ENCODE results near the gene DVL1.

DNA sequence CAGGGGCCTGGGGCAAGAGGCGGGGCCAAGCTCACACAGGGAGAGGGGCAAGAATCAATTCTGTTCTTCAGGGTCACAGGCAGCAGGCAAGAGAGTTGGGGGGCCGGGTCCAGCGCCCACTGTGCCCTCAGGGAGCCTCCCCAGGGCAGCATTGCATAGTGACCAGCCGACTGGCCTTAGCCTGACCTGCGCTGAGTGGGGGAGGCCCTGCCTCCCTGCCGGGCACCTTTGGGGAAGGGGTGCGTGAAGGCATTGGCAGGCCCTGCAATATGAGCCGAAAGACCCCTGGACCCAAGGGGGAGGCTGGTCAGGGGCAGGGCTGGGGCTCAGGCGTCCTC, 56.8 kb downstream of the DVL1 start:
- TF ChIP-seq, protein P1, sequence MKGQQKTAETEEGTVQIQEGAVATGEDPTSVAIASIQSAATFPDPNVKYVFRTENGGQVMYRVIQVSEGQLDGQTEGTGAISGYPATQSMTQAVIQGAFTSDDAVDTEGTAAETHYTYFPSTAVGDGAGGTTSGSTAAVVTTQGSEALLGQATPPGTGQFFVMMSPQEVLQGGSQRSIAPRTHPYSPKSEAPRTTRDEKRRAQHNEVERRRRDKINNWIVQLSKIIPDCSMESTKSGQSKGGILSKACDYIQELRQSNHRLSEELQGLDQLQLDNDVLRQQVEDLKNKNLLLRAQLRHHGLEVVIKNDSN (IDR thresholded peaks at IDR 0.05): no peak
- no peak for TF ChIP-seq RAD21 (IDR thresholded peaks at IDR 0.05; ENCODE audit: low read depth)
- no peak for TF ChIP-seq CEBPB (IDR thresholded peaks at IDR 0.05)
- TF ChIP-seq YY1 (IDR thresholded peaks at IDR 0.05; ENCODE audit: low read depth): no peak
- no peak for TF ChIP-seq TCF12 (IDR thresholded peaks at IDR 0.05; ENCODE audit: low read depth)
- no peak for TF ChIP-seq TAF1 (IDR thresholded peaks at IDR 0.05; ENCODE audit: low read depth)
- TF ChIP-seq FOXM1 (IDR thresholded peaks at IDR 0.05; ENCODE audit: borderline replicate concordance, low read depth): no peak
- TF ChIP-seq, protein P2, sequence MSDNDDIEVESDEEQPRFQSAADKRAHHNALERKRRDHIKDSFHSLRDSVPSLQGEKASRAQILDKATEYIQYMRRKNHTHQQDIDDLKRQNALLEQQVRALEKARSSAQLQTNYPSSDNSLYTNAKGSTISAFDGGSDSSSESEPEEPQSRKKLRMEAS (IDR thresholded peaks at IDR 0.05): no peak
- TF ChIP-seq, protein P3, sequence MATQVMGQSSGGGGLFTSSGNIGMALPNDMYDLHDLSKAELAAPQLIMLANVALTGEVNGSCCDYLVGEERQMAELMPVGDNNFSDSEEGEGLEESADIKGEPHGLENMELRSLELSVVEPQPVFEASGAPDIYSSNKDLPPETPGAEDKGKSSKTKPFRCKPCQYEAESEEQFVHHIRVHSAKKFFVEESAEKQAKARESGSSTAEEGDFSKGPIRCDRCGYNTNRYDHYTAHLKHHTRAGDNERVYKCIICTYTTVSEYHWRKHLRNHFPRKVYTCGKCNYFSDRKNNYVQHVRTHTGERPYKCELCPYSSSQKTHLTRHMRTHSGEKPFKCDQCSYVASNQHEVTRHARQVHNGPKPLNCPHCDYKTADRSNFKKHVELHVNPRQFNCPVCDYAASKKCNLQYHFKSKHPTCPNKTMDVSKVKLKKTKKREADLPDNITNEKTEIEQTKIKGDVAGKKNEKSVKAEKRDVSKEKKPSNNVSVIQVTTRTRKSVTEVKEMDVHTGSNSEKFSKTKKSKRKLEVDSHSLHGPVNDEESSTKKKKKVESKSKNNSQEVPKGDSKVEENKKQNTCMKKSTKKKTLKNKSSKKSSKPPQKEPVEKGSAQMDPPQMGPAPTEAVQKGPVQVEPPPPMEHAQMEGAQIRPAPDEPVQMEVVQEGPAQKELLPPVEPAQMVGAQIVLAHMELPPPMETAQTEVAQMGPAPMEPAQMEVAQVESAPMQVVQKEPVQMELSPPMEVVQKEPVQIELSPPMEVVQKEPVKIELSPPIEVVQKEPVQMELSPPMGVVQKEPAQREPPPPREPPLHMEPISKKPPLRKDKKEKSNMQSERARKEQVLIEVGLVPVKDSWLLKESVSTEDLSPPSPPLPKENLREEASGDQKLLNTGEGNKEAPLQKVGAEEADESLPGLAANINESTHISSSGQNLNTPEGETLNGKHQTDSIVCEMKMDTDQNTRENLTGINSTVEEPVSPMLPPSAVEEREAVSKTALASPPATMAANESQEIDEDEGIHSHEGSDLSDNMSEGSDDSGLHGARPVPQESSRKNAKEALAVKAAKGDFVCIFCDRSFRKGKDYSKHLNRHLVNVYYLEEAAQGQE (IDR thresholded peaks at IDR 0.05; ENCODE audit: low read depth): no peak
- no peak for TF ChIP-seq EGR1 (IDR thresholded peaks at IDR 0.05)
- no peak for TF ChIP-seq EP300 (IDR thresholded peaks at IDR 0.05; ENCODE audit: borderline replicate concordance)
- no peak for TF ChIP-seq ZBTB7A (IDR thresholded peaks at IDR 0.05; ENCODE audit: low read depth)

Measured in Ishikawa (cell line).